ENCODE results near the gene MCHR1. TPM values are rescaled to one million over a fixed set of nuclear protein-coding genes. Genes with fewer than 3 reads are reported as not detected.

Gene MCHR1
- total RNA-seq, 1 experiment from 2014 or later = 1.0 TPM

DNA sequence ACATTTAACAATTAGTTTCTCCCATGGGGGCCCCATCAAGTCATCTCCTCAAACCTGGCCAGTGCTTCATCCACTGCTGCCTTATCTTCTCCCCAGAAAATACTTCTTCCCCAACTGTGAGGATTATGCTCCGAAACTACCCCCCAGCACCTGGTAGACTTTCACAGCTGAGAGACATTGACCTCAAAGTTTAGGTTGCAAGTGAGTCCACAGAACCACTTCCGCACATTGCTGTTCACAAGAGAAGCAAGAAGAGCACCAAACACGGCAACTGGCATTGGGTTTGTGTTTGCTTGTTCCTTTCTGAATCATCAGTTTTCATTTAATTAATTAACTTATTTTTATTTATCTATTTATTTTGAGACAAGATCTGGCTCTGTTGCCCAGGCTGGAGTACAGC, 6.1 kb downstream of the MCHR1 start:
- H3K27me3 Mint-ChIP-seq (ENCODE audit: low read depth) = no peaks in the 10 kb centered on the region
- H3K27ac Mint-ChIP-seq = peak overlapping the region; percentile 78
- ChIA-PET CTCF (interaction anchor here (1.2 to 4.5 kb wide), 5 partner anchors 14 to 214 kb away, joined by 4 to 133 read pairs (median 6); no protein-coding TSS in a partner anchor), POLR2A (interaction anchor here (0.7 to 1.4 kb wide), 3 partner anchors 9 to 49 kb away, joined by 3 to 5 read pairs (median 5); partner anchors contain the start of gene MRTFA)
- H3K4me1 Mint-ChIP-seq = peaks cover 69% of the 10 kb centered on the region
- ATAC-seq (no peak), DNase-seq (ENCODE audit: low spot score) (no peak)
- peak overlapping the region; percentile 55 for H3K4me3 Mint-ChIP-seq
- H3K36me3 Mint-ChIP-seq = no peaks in the 10 kb centered on the region
- TF ChIP-seq, protein P1, sequence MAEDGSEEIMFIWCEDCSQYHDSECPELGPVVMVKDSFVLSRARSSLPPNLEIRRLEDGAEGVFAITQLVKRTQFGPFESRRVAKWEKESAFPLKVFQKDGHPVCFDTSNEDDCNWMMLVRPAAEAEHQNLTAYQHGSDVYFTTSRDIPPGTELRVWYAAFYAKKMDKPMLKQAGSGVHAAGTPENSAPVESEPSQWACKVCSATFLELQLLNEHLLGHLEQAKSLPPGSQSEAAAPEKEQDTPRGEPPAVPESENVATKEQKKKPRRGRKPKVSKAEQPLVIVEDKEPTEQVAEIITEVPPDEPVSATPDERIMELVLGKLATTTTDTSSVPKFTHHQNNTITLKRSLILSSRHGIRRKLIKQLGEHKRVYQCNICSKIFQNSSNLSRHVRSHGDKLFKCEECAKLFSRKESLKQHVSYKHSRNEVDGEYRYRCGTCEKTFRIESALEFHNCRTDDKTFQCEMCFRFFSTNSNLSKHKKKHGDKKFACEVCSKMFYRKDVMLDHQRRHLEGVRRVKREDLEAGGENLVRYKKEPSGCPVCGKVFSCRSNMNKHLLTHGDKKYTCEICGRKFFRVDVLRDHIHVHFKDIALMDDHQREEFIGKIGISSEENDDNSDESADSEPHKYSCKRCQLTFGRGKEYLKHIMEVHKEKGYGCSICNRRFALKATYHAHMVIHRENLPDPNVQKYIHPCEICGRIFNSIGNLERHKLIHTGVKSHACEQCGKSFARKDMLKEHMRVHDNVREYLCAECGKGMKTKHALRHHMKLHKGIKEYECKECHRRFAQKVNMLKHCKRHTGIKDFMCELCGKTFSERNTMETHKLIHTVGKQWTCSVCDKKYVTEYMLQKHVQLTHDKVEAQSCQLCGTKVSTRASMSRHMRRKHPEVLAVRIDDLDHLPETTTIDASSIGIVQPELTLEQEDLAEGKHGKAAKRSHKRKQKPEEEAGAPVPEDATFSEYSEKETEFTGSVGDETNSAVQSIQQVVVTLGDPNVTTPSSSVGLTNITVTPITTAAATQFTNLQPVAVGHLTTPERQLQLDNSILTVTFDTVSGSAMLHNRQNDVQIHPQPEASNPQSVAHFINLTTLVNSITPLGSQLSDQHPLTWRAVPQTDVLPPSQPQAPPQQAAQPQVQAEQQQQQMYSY (CRISPR knock-in tag; IDR thresholded peaks at IDR 0.05) = no peak
- TF ChIP-seq OVOL2 (CRISPR knock-in tag; IDR thresholded peaks at IDR 0.05; ENCODE audit: borderline replicate concordance) = no peak
- TF ChIP-seq, protein P2, sequence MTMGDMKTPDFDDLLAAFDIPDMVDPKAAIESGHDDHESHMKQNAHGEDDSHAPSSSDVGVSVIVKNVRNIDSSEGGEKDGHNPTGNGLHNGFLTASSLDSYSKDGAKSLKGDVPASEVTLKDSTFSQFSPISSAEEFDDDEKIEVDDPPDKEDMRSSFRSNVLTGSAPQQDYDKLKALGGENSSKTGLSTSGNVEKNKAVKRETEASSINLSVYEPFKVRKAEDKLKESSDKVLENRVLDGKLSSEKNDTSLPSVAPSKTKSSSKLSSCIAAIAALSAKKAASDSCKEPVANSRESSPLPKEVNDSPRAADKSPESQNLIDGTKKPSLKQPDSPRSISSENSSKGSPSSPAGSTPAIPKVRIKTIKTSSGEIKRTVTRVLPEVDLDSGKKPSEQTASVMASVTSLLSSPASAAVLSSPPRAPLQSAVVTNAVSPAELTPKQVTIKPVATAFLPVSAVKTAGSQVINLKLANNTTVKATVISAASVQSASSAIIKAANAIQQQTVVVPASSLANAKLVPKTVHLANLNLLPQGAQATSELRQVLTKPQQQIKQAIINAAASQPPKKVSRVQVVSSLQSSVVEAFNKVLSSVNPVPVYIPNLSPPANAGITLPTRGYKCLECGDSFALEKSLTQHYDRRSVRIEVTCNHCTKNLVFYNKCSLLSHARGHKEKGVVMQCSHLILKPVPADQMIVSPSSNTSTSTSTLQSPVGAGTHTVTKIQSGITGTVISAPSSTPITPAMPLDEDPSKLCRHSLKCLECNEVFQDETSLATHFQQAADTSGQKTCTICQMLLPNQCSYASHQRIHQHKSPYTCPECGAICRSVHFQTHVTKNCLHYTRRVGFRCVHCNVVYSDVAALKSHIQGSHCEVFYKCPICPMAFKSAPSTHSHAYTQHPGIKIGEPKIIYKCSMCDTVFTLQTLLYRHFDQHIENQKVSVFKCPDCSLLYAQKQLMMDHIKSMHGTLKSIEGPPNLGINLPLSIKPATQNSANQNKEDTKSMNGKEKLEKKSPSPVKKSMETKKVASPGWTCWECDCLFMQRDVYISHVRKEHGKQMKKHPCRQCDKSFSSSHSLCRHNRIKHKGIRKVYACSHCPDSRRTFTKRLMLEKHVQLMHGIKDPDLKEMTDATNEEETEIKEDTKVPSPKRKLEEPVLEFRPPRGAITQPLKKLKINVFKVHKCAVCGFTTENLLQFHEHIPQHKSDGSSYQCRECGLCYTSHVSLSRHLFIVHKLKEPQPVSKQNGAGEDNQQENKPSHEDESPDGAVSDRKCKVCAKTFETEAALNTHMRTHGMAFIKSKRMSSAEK (CRISPR knock-in tag; IDR thresholded peaks at IDR 0.05; ENCODE audit: borderline replicate concordance) = no peak
- TF ChIP-seq, protein P3, sequence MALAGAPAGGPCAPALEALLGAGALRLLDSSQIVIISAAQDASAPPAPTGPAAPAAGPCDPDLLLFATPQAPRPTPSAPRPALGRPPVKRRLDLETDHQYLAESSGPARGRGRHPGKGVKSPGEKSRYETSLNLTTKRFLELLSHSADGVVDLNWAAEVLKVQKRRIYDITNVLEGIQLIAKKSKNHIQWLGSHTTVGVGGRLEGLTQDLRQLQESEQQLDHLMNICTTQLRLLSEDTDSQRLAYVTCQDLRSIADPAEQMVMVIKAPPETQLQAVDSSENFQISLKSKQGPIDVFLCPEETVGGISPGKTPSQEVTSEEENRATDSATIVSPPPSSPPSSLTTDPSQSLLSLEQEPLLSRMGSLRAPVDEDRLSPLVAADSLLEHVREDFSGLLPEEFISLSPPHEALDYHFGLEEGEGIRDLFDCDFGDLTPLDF (CRISPR knock-in tag; IDR thresholded peaks at IDR 0.05) = no peak
- no peak for TF ChIP-seq TCF7 (CRISPR knock-in tag; IDR thresholded peaks at IDR 0.05; ENCODE audit: low read depth)
- no peak for TF ChIP-seq KAT7 (CRISPR knock-in tag; IDR thresholded peaks at IDR 0.05; ENCODE audit: borderline replicate concordance)
- TF ChIP-seq CREB1 (CRISPR knock-in tag; IDR thresholded peaks at IDR 0.05) = no peak
- no peak for TF ChIP-seq NR1H2 (CRISPR knock-in tag; IDR thresholded peaks at IDR 0.05)
- TF ChIP-seq PRRX2 (CRISPR knock-in tag; IDR thresholded peaks at IDR 0.05) = no peak
- no peak for TF ChIP-seq ZNF396 (CRISPR knock-in tag; IDR thresholded peaks at IDR 0.05; ENCODE audit: borderline replicate concordance)
- H3K9me3 Mint-ChIP-seq = no peaks in the 10 kb centered on the region; the same call in 1 of the 2 replicates

- DNase-seq (ENCODE audit: low spot score) (no peak), ATAC-seq (no peak)
- CTCF ChIA-PET = interaction anchor here (0.7 to 1.5 kb wide), 3 partner anchors 27 to 235 kb away, joined by 3 to 4 read pairs (median 4); no protein-coding TSS in a partner anchor
- H3K9me3 Mint-ChIP-seq = no peaks in the 10 kb centered on the region
- H3K27ac Mint-ChIP-seq = peak overlapping the region; percentile 19; the same call in 1 of the 2 replicates
- no peaks in the 10 kb centered on the region for H3K36me3 Mint-ChIP-seq
- TF ChIP-seq, protein P4, sequence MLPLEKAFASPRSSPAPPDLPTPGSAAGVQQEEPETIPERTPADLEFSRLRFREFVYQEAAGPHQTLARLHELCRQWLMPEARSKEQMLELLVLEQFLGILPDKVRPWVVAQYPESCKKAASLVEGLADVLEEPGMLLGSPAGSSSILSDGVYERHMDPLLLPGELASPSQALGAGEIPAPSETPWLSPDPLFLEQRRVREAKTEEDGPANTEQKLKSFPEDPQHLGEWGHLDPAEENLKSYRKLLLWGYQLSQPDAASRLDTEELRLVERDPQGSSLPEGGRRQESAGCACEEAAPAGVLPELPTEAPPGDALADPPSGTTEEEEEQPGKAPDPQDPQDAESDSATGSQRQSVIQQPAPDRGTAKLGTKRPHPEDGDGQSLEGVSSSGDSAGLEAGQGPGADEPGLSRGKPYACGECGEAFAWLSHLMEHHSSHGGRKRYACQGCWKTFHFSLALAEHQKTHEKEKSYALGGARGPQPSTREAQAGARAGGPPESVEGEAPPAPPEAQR (CRISPR knock-in tag; IDR thresholded peaks at IDR 0.05) = no peak
- TF ChIP-seq IRF2 (CRISPR knock-in tag; IDR thresholded peaks at IDR 0.05; ENCODE audit: borderline replicate concordance, low read depth) = no peak
- TF ChIP-seq, protein P5, sequence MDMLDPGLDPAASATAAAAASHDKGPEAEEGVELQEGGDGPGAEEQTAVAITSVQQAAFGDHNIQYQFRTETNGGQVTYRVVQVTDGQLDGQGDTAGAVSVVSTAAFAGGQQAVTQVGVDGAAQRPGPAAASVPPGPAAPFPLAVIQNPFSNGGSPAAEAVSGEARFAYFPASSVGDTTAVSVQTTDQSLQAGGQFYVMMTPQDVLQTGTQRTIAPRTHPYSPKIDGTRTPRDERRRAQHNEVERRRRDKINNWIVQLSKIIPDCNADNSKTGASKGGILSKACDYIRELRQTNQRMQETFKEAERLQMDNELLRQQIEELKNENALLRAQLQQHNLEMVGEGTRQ (CRISPR knock-in tag; IDR thresholded peaks at IDR 0.05) = peak; percentile 48
- TF ChIP-seq ATF1 (CRISPR knock-in tag; IDR thresholded peaks at IDR 0.05) = no peak
- TF ChIP-seq ATF6 (CRISPR knock-in tag; IDR thresholded peaks at IDR 0.05) = no peak
- TF ChIP-seq CREB1 (CRISPR knock-in tag; IDR thresholded peaks at IDR 0.05) = no peak
- no peaks in the 10 kb centered on the region for H3K27me3 Mint-ChIP-seq (ENCODE audit: low read depth)
- H3K4me3 Mint-ChIP-seq = no peak overlapping the region
- H3K4me1 Mint-ChIP-seq = peaks cover 52% of the 10 kb centered on the region
- POLR2A ChIA-PET = no interaction called here
These were observed 8.4 kb downstream of the MCHR1 start for GRCh38 chr22:40687706-40688105.
